GM12878 (cell line): ENCODE results near the gene TRABD. TPM values are rescaled to one million over a fixed set of nuclear protein-coding genes. Genes with fewer than 3 reads are reported as not detected.

ENCODE experiments used
- ATAC-seq: fragments of 200-7000 bp; cut with Tn5 transposase; 3 replicates; pipeline ENCODE4 v1.9.1; 2020; ENCODE audit warnings: mild to moderate bottlenecking, moderate library complexity
- BruUV-seq: library from RNA; stranded (reverse); fragments of 400-500 nt; replicated peaks from 2 replicates; lab custom pipeline; 2021; lab: Mats Ljungman, UMichigan
- CTCF ChIA-PET: fragments of 300-600 bp; sonication (Branson Sonifier 250); formaldehyde crosslinking; extraction: SDS; loops from one replicate; lab custom pipeline; 2021; ENCODE audit warnings: inconsistent platforms; lab: Yijun Ruan, JAX
- POLR2A ChIA-PET: fragments of 350-600 bp; formaldehyde crosslinking; extraction: SDS; loops from one replicate; lab custom pipeline; 2021; ENCODE audit warnings: inconsistent platforms; lab: Charles Lee
- RAD21 ChIA-PET: fragments of 300-600 bp; sonication (Branson Sonifier 250); formaldehyde crosslinking; loops from one replicate; lab custom pipeline; 2023; ENCODE audit warnings: antibody characterized with exemption; ENCODE audit not compliant: unreplicated experiment; lab: Charles Lee
- SMC1A ChIA-PET: fragments of 300-600 bp; sonication (Branson Sonifier 250); formaldehyde crosslinking; loops from one replicate; lab custom pipeline; 2023; ENCODE audit not compliant: unreplicated experiment, uncharacterized antibody; lab: Charles Lee
- DNase-seq: peaks from one replicate; pipeline ENCODE4 v3.0.0-alpha.2; 2011; ENCODE audit warnings: low read depth, low spot score
- FAIRE-seq: peaks from 3 replicates; lab custom pipeline; 2011; peaks lifted over from hg19 to GRCh38; lab: Jason Lieb, UNC
- H2AFZ ChIP-seq: 2 replicates; pipeline ENCODE4 v1.6.0; 2011; ENCODE audit warnings: low read depth, low read length, control low read depth; ENCODE audit not compliant: control insufficient read depth
- H3K27ac ChIP-seq: 2 replicates; pipeline ENCODE4 v1.5.1; 2011; ENCODE audit warnings: control low read depth; ENCODE audit not compliant: control insufficient read depth, insufficient read depth
- H3K27me3 ChIP-seq, 2 experiments: replicated peaks in 1 of 2; 2 replicates each; pipeline versions ENCODE4 v1.6.0 to v1.6.1; 2011; ENCODE audit warnings: low read length in 1 of 2; ENCODE audit not compliant: control insufficient read depth in 2 of 2, insufficient read depth in 2 of 2
- H3K36me3 ChIP-seq, 2 experiments: 2 replicates each; pipeline ENCODE4 v1.5.1; 2011; ENCODE audit warnings: low read length in 1 of 2; ENCODE audit not compliant: control insufficient read depth in 2 of 2, insufficient read depth in 2 of 2
- H3K4me1 ChIP-seq: 2 replicates; pipeline ENCODE4 v1.6.1; 2011; ENCODE audit warnings: mild to moderate bottlenecking, low read length, moderate library complexity, mixed read lengths; ENCODE audit not compliant: control insufficient read depth, insufficient read depth
- H3K4me2 ChIP-seq: 2 replicates; pipeline ENCODE4 v1.6.0; 2011; ENCODE audit warnings: control low read depth; ENCODE audit not compliant: control insufficient read depth, insufficient read depth
- H3K4me3 ChIP-seq: fragments of 200-600 bp; sonication (generic); 2 replicates; pipeline ENCODE4 v1.5.1; 2016
- H3K79me2 ChIP-seq: 2 replicates; pipeline ENCODE4 v1.6.0; 2011; ENCODE audit warnings: low read length; ENCODE audit not compliant: control insufficient read depth, insufficient read depth
- H3K9ac ChIP-seq: 2 replicates; pipeline ENCODE4 v1.8.0; 2011; ENCODE audit warnings: low read length, control low read depth, mixed read lengths; ENCODE audit not compliant: control insufficient read depth, insufficient read depth
- H3K9me3 ChIP-seq: replicated peaks from 3 replicates; pipeline ENCODE4 v1.5.1; 2011; ENCODE audit warnings: mild to moderate bottlenecking, low read length; ENCODE audit not compliant: control insufficient read depth, insufficient read depth
- H4K20me1 ChIP-seq: 2 replicates; pipeline ENCODE4 v1.6.0; 2011; ENCODE audit not compliant: control insufficient read depth, insufficient read depth
- BHLHE40 ChIP-seq, 2 experiments: fragments of 450-650 bp in 1 of 2; IDR thresholded peaks; 2 replicates each; pipeline ENCODE4 v1.6.1; 2011 to 2017; ENCODE audit warnings: low read depth in 2 of 2, borderline replicate concordance in 1 of 2, improper control_type of control experiment in 1 of 2, low read length in 1 of 2, mild to moderate bottlenecking in 1 of 2
- ETV6 ChIP-seq, 2 experiments: fragments of 450-650 bp in 1 of 2; IDR thresholded peaks in 1 of 2; conservative IDR thresholded peaks in 1 of 2; 2 replicates each; pipeline ENCODE4 v1.6.1; 2014; ENCODE audit warnings: antibody characterized with exemption in 1 of 2, borderline replicate concordance in 1 of 2, low read depth in 1 of 2, mild to moderate bottlenecking in 1 of 2, moderate library complexity in 1 of 2
- NFYA ChIP-seq: IDR thresholded peaks from 2 replicates; pipeline ENCODE4 v1.6.1; 2011; ENCODE audit warnings: low read depth, mild to moderate bottlenecking, low read length, improper control_type of control experiment, borderline replicate concordance
- RAD21 ChIP-seq: IDR thresholded peaks from 2 replicates; pipeline ENCODE4 v1.6.1; 2011; ENCODE audit warnings: mild to moderate bottlenecking, low read depth, low read length, moderate library complexity; ENCODE audit not compliant: insufficient read depth
- RAD51 ChIP-seq: fragments of 450-650 bp; IDR thresholded peaks from 2 replicates; pipeline ENCODE4 v1.6.1; 2016; ENCODE audit warnings: moderate library complexity, mild to moderate bottlenecking, inconsistent platforms
- STAT1 ChIP-seq: fragments of 450-650 bp; conservative IDR thresholded peaks from 2 replicates; pipeline ENCODE4 v1.6.1; 2014; ENCODE audit warnings: antibody characterized with exemption, mild to moderate bottlenecking
- WGBS: methylation state at CpG from one replicate; pipeline ENCODE4 v1.1.6; 2016; ENCODE audit warnings: low lambda C conversion rate; ENCODE audit not compliant: insufficient replicate concordance, insufficient coverage; ENCODE audit errors: missing lambda C conversion rate; 5-methylcytosine and 5-hydroxymethylcytosine counted together
- in situ Hi-C: fragments of 300-500 bp; cut with MboI; formaldehyde crosslinking; loops from 9 replicates; pipeline ENCODE4 v1.14.3; 2018; ENCODE audit warnings: mixed read lengths
- intact Hi-C: fragments of 100-400 bp; cut with micrococcal nuclease; formaldehyde crosslinking; loops from one replicate; pipeline ENCODE4 v1.14.2; 2022; ENCODE audit not compliant: unreplicated experiment
- polyA plus RNA-seq, 11 experiments: library from polyadenylated mRNA; depleted of rRNA in 4 of 11; unstranded in 6 of 11; stranded (reverse) in 5 of 11; fragments of >200 nt; fragmentation: Nextera tagmentation in 4 of 11; fragmentation: Illumina TruSeq in 1 of 11; extraction: Ambion mirVana in 4 of 11; extraction: Trizol in 1 of 11; gene quantifications; 1 replicate in 1 of 11; 2 replicates in 10 of 11; pipeline versions ENCODE4 v1.2.1 to v1.2.3, GENCODE V29; 2011 to 2016; ENCODE audit warnings: inconsistent platforms in 2 of 11, missing spikeins in 2 of 11, low read depth in 1 of 11
- total RNA-seq, 4 experiments: library from RNA; depleted of rRNA in 3 of 4; stranded (reverse); fragments of >200 nt in 3 of 4; fragmentation: Illumina TruSeq in 1 of 4; extraction: Trizol in 1 of 4; gene quantifications; 2 replicates each; pipeline versions ENCODE4 v1.2.1 to v1.2.3, GENCODE V29; 2013 to 2021
- TF ChIP-seq, protein P1 (sequence below), 3 experiments: IDR thresholded peaks in 2 of 3; conservative IDR thresholded peaks in 1 of 3; 2 replicates each; pipeline ENCODE4 v1.5.1; 2011; ENCODE audit warnings: low read depth in 3 of 3, low read length in 3 of 3, mild to moderate bottlenecking in 3 of 3, control low read depth in 2 of 3, moderate library complexity in 2 of 3, inconsistent platforms in 1 of 3, mixed read lengths in 1 of 3; ENCODE audit not compliant: control insufficient read depth in 2 of 3, insufficient read depth in 1 of 3; ENCODE audit errors: extremely low read depth in 1 of 3

Gene TRABD
- total and polyA plus RNA-seq, 10 of the 15 experiments (the other 5 are each of a cell fraction or from before 2014, with no cell fraction given): 0.43 to 116 (median 58.1) TPM

GRCh38 chr22:50206599-50206998 lies 20.9 kb downstream of the TRABD start:
- no peak for FAIRE-seq
- ChIA-PET RAD21 (interaction anchor here (1.9 kb wide), 1 partner anchor 58 kb away, joined by 4 read pairs; no protein-coding TSS in a partner anchor), POLR2A (no interaction called here)

More at GRCh38 chr22:50206599-50206998, 20.9 kb downstream of the TRABD start:
- TF ChIP-seq BHLHE40 (IDR thresholded peaks at IDR 0.05; ENCODE audit: borderline replicate concordance in 1 of 2, low read depth in 2 of 2, low read length in 1 of 2) (peak in 1 of 2 experiments; percentile 11; a peak in 1 of 4 replicates), ETV6 (conservative IDR thresholded peaks at IDR 0.05 in 1 of 2, IDR thresholded peaks at IDR 0.05 in 1 of 2; ENCODE audit: borderline replicate concordance in 1 of 2, low read depth in 1 of 2) (no peak), RAD21 (0 out of 2 replicates have a peak, but pooled peaks have one; percentile 27), RAD51 (no peak), STAT1 (no peak), NFYA (no peak)
- TF ChIP-seq, protein P1, sequence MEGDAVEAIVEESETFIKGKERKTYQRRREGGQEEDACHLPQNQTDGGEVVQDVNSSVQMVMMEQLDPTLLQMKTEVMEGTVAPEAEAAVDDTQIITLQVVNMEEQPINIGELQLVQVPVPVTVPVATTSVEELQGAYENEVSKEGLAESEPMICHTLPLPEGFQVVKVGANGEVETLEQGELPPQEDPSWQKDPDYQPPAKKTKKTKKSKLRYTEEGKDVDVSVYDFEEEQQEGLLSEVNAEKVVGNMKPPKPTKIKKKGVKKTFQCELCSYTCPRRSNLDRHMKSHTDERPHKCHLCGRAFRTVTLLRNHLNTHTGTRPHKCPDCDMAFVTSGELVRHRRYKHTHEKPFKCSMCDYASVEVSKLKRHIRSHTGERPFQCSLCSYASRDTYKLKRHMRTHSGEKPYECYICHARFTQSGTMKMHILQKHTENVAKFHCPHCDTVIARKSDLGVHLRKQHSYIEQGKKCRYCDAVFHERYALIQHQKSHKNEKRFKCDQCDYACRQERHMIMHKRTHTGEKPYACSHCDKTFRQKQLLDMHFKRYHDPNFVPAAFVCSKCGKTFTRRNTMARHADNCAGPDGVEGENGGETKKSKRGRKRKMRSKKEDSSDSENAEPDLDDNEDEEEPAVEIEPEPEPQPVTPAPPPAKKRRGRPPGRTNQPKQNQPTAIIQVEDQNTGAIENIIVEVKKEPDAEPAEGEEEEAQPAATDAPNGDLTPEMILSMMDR (IDR thresholded peaks at IDR 0.05 in 2 of 3, conservative IDR thresholded peaks at IDR 0.05 in 1 of 3; ENCODE audit: control insufficient read depth in 2 of 3, extremely low read depth in 1 of 3, insufficient read depth in 1 of 3, low read depth in 3 of 3, low read length in 3 of 3): peak; percentile 18 to 49 (median 33); a peak in 5 of 6 replicates
- peaks cover 3% of the 10 kb centered on the region; the same call in 1 of the 2 replicates for H3K4me1 ChIP-seq
- no peak overlapping the region for H3K27ac ChIP-seq
- WGBS: 72% methylated on average over 10 of the region's 10 CpGs
- no peaks in the 10 kb centered on the region for H3K27me3 ChIP-seq
- in situ Hi-C loops (loop anchor here (5.0 kb wide), 1 partner anchor 274 kb away; no protein-coding TSS in a partner anchor), intact Hi-C loops (no loop called here)
- no peaks in the 10 kb centered on the region for H3K9me3 ChIP-seq
- ChIA-PET CTCF (interaction anchor here (0.7 to 1.4 kb wide), 3 partner anchors 19 to 273 kb away, joined by 3 to 5 read pairs (median 5); no protein-coding TSS in a partner anchor), SMC1A (no interaction called here)
- H3K79me2 ChIP-seq: peaks cover 11% of the 10 kb centered on the region
- peak; percentile 58; the same call in 2 of the 3 replicates for ATAC-seq
- H2AFZ ChIP-seq: no peak overlapping the region
- no peak for DNase-seq
- H3K9ac ChIP-seq: no peak overlapping the region
- no peaks in the 10 kb centered on the region; the same call in 1 of the 2 replicates for H4K20me1 ChIP-seq
- no peak overlapping the region for H3K4me2 ChIP-seq
- no TSS peak for BruUV-seq
- no peak overlapping the region for H3K4me3 ChIP-seq
- H3K36me3 ChIP-seq: peaks cover 3 to 13% of the 10 kb centered on the region in 2 experiments
